HG03520 (cell line): ENCODE measurements around the gene NKAIN2.
"Not testable (repeated sequence)": the region's sequence is repeated elsewhere in the genome, so short reads cannot be mapped to it uniquely, and the experiment has no call there.

Experiments used
- ATAC-seq: cut with Tn5 transposase; IDR thresholded peaks from one replicate; pipeline ENCODE4 v1.9.1; 2021; ENCODE audit warnings: mild to moderate bottlenecking, moderate library complexity; ENCODE audit not compliant: unreplicated experiment

The NKAIN2 gene

GRCh38 chr6:123956492-123957139 is 153.0 kb downstream of the NKAIN2 start:
- ATAC-seq = no peak

- ATAC-seq = no peak
These were observed 158.8 kb downstream of the NKAIN2 start for GRCh38 chr6:123962508-123962907.

- no peak for ATAC-seq
These were observed 162.2 kb downstream of the NKAIN2 start for GRCh38 chr6:123965894-123966293.

- no peak for ATAC-seq
These were observed 163.0 kb downstream of the NKAIN2 start for GRCh38 chr6:123966618-123967017.

GRCh38 chr6:123967905-123968304 is 164.2 kb downstream of the NKAIN2 start:
- no peak for ATAC-seq

- ATAC-seq = no peak
These were observed 169.1 kb downstream of the NKAIN2 start for GRCh38 chr6:123972600-123973294.

- ATAC-seq = no peak
These were observed 176.6 kb downstream of the NKAIN2 start for GRCh38 chr6:123980311-123980710.

- peak; percentile 60 for ATAC-seq
These were observed 183.3 kb downstream of the NKAIN2 start for GRCh38 chr6:123986938-123987337.

- ATAC-seq = not testable (repeated sequence)
These were observed 186.3 kb downstream of the NKAIN2 start for GRCh38 chr6:123989918-123990317.

GRCh38 chr6:123990376-123990775 is 186.7 kb downstream of the NKAIN2 start:
- ATAC-seq = no peak

- ATAC-seq = no peak
These were observed 190.5 kb downstream of the NKAIN2 start for GRCh38 chr6:123994168-123994567.

GRCh38 chr6:123994891-123995635 is 191.4 kb downstream of the NKAIN2 start:
- ATAC-seq = no peak

GRCh38 chr6:123997223-123997622 is 193.6 kb downstream of the NKAIN2 start:
- ATAC-seq = no peak

- ATAC-seq = no peak
These were observed 198.9 kb downstream of the NKAIN2 start for GRCh38 chr6:124002377-124003081.

- no peak for ATAC-seq
These were observed 203.6 kb downstream of the NKAIN2 start for GRCh38 chr6:124007266-124007665.

- ATAC-seq = no peak
These were observed 204.6 kb downstream of the NKAIN2 start for GRCh38 chr6:124008000-124008987.

GRCh38 chr6:124008988-124009765 is 205.5 kb downstream of the NKAIN2 start:
- ATAC-seq = no peak

- ATAC-seq = no peak
These were observed 206.9 kb downstream of the NKAIN2 start for GRCh38 chr6:124010574-124010973.

GRCh38 chr6:124011180-124011579 is 207.5 kb downstream of the NKAIN2 start:
- no peak for ATAC-seq
